ENCODE results near the gene DLGAP1. TPM values are rescaled to one million over a fixed set of nuclear protein-coding genes. Genes with fewer than 3 reads are reported as not detected.

The DLGAP1 gene
- total RNA-seq, 1 experiment from 2014 or later, result 23.2 TPM

DNA sequence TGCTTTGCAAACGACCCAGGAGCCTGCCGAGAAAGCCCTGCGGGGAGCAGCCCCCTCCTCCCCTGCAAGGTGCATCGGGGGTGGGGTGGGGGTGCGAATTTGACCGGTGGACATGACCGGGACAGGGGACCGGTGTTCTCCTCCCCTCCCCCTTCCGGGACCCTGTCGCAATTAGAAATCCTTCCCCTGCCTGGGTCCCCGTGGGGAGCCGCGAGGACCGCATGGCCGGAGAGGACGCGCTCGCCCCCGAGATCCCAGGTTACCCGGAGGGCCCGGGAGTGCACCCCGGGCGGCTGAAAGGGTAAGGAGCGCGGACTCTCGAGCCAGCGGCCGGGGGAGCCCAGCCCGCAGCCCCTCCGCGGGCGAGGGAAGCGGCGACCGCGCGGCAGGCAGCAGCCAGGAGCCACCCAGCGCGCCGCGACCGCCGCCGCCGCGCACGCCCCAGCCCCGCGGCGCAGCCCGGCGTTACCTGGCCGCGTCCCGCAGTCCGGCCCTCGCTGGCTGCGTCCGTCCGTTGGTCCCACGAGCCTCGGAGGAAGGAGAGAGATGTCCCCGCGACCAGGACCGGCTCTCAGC lies 482 bp downstream of the DLGAP1 start:
- no peaks in the 10 kb centered on the region; a peak in 2 of 7 replicates for H3K36me3 Mint-ChIP-seq (ENCODE audit: insufficient read depth in 1 of 3, low read depth in 3 of 3)
- no peak for DNase-seq
- peak overlapping the region; percentile 100 for H3K4me2 ChIP-seq (ENCODE audit: insufficient read depth, insufficient read length, low read length)

More for the DNA sequence above, 482 bp downstream of the DLGAP1 start:
- no peak overlapping the region for H2BK20ac ChIP-seq (ENCODE audit: low read depth, low read length, poor library complexity, severe bottlenecking)
- H2AK5ac ChIP-seq (ENCODE audit: insufficient read length, low read length), result no peak overlapping the region
- no peak overlapping the region for H4K8ac ChIP-seq (replicated peaks; ENCODE audit: insufficient read length, low read depth, low read length)
- WGBS (ENCODE audit: extremely low coverage, insufficient read length, low lambda C conversion rate), result no CpG with 5 or more reads among the region's 65 CpGs
- peak overlapping the region; percentile 92 for H3K18ac ChIP-seq (ENCODE audit: insufficient read length, low read depth, low read length)
- peak overlapping the region; percentile 78 for H3K9ac ChIP-seq (ENCODE audit: extremely low read depth, insufficient read length, low read length)
- no peaks in the 10 kb centered on the region for H3K79me1 ChIP-seq (ENCODE audit: insufficient read depth, low read depth, low read length, poor library complexity, severe bottlenecking)
- peaks cover 16% of the 10 kb centered on the region for H3K23me2 ChIP-seq (ENCODE audit: insufficient read length, low read depth, low read length, poor library complexity, severe bottlenecking)
- no peak overlapping the region for H2BK12ac ChIP-seq (ENCODE audit: insufficient read length, low read depth, low read length)
- peaks cover 26 to 35% of the 10 kb centered on the region in 2 experiments for H3K4me1 Mint-ChIP-seq
- peak overlapping the region in 2 of 3 experiments; percentile 0 to 29; a peak in 1 of 7 replicates for H3K27ac Mint-ChIP-seq
- H3K4me3 Mint-ChIP-seq, result peak overlapping the region; percentile 83 to 89
- peak overlapping the region; percentile 97 for H3K14ac ChIP-seq (ENCODE audit: insufficient read depth, low read length)
- H3K9me3 Mint-ChIP-seq, result no peaks in the 10 kb centered on the region
- H3K4ac ChIP-seq (ENCODE audit: low read depth, low read length), result no peak overlapping the region
- no peak overlapping the region for H4K5ac ChIP-seq (ENCODE audit: insufficient read length, low read depth, low read length)
- no peak overlapping the region for H2BK15ac ChIP-seq (ENCODE audit: low read depth, low read length)
- H3K4me1 ChIP-seq (ENCODE audit: insufficient read depth, low read length), result peaks cover 10% of the 10 kb centered on the region
- H2AFZ ChIP-seq (ENCODE audit: low read length), result no peak overlapping the region
- TF ChIP-seq, protein P1, sequence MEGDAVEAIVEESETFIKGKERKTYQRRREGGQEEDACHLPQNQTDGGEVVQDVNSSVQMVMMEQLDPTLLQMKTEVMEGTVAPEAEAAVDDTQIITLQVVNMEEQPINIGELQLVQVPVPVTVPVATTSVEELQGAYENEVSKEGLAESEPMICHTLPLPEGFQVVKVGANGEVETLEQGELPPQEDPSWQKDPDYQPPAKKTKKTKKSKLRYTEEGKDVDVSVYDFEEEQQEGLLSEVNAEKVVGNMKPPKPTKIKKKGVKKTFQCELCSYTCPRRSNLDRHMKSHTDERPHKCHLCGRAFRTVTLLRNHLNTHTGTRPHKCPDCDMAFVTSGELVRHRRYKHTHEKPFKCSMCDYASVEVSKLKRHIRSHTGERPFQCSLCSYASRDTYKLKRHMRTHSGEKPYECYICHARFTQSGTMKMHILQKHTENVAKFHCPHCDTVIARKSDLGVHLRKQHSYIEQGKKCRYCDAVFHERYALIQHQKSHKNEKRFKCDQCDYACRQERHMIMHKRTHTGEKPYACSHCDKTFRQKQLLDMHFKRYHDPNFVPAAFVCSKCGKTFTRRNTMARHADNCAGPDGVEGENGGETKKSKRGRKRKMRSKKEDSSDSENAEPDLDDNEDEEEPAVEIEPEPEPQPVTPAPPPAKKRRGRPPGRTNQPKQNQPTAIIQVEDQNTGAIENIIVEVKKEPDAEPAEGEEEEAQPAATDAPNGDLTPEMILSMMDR (conservative IDR thresholded peaks at IDR 0.05), result no peak; the same call in 2 of the 3 replicates
- no peaks in the 10 kb centered on the region for H3K9me3 ChIP-seq (ENCODE audit: control insufficient read depth, low read depth, low read length)
- H3K27ac ChIP-seq (ENCODE audit: insufficient read length, low read depth, low read length), result no peak overlapping the region
- peaks cover 13% of the 10 kb centered on the region for H3K27me3 Mint-ChIP-seq (ENCODE audit: low read depth)
- H3T11ph ChIP-seq (ENCODE audit: low read length), result no peak overlapping the region
- H3K27me3 ChIP-seq (ENCODE audit: insufficient read depth, low read length), result peaks cover 4% of the 10 kb centered on the region; the same call in 1 of the 2 replicates
- H4K20me1 ChIP-seq (ENCODE audit: control insufficient read depth, insufficient read depth, insufficient read length), result peaks cover 4% of the 10 kb centered on the region
- no peak overlapping the region for H3K56ac ChIP-seq (ENCODE audit: insufficient read length, low read depth, low read length)
- H4K91ac ChIP-seq (ENCODE audit: insufficient read length, low read depth, low read length), result no peak overlapping the region
- peaks cover 4% of the 10 kb centered on the region; the same call in 1 of the 2 replicates for H3K79me2 ChIP-seq (ENCODE audit: insufficient read depth, low read length)
- no peak overlapping the region for H2BK120ac ChIP-seq (ENCODE audit: low read depth, low read length, poor library complexity, severe bottlenecking)
- no peak overlapping the region for H2BK5ac ChIP-seq (ENCODE audit: insufficient read length, low read length)
- no peak overlapping the region for H3K23ac ChIP-seq (ENCODE audit: insufficient read length, low read depth, low read length)
